Naive thymus-derived CD4-positive, alpha-beta T cell (primary cell): Measurements from ENCODE around the gene C17orf75. TPM values are rescaled to one million over a fixed set of nuclear protein-coding genes. Genes with fewer than 3 reads are reported as not detected.

ENCODE experiments used
- ATAC-seq: fragments of 150-1000 bp; cut with Tn5 transposase; 2 replicates; pipeline ENCODE4 v1.10.0; 2021; ENCODE audit warnings: mild to moderate bottlenecking, moderate library complexity
- CTCF ChIA-PET: fragments of 350-600 bp; sonication (Branson Sonifier 250); formaldehyde crosslinking; loops from one replicate; lab custom pipeline; 2021; ENCODE audit warnings: antibody characterized with exemption; lab: Charles Lee
- POLR2A ChIA-PET: fragments of 350-600 bp; sonication (Branson Sonifier 250); formaldehyde crosslinking; loops from one replicate; lab custom pipeline; 2021; ENCODE audit warnings: antibody characterized with exemption, inconsistent platforms; lab: Charles Lee
- DNase-seq, 9 donors: peaks; one replicate each; pipeline versions ENCODE4 v3.0.0 to v3.0.0-alpha.2; 2020 to 2022; ENCODE audit warnings: mixed read lengths in 1 of 9
- H3K27ac ChIP-seq: one replicate; pipeline ENCODE4 v1.7.0; 2013; ENCODE audit warnings: mild to moderate bottlenecking, low read depth, low read length, moderate library complexity
- H3K27me3 ChIP-seq, 2 donors: one replicate each; pipeline ENCODE4 v1.7.0; 2013; ENCODE audit warnings: low read length in 2 of 2, mild to moderate bottlenecking in 2 of 2, moderate library complexity in 2 of 2; ENCODE audit not compliant: control insufficient read depth in 2 of 2, insufficient read depth in 2 of 2
- H3K36me3 ChIP-seq, 3 experiments: 1 replicate in 2 of 3; 2 replicates in 1 of 3; pipeline ENCODE4 v1.7.0; 2013; ENCODE audit warnings: low read length in 3 of 3, mild to moderate bottlenecking in 3 of 3, moderate library complexity in 1 of 3; ENCODE audit not compliant: insufficient read depth in 3 of 3, control insufficient read depth in 2 of 3
- H3K4me1 ChIP-seq, 2 donors: one replicate each; pipeline ENCODE4 v1.7.0; 2013; ENCODE audit warnings: low read length in 2 of 2, mild to moderate bottlenecking in 2 of 2, moderate library complexity in 1 of 2; ENCODE audit not compliant: control insufficient read depth in 2 of 2, insufficient read depth in 2 of 2
- H3K4me3 ChIP-seq: 2 replicates; pipeline ENCODE4 v1.7.0; 2013; ENCODE audit warnings: mild to moderate bottlenecking, low read length
- H3K9me3 ChIP-seq, 3 experiments: 1 replicate in 2 of 3; 2 replicates in 1 of 3; pipeline ENCODE4 v1.7.0; 2013; ENCODE audit warnings: low read length in 3 of 3; ENCODE audit not compliant: control insufficient read depth in 2 of 3
- H3K27ac Mint-ChIP-seq, 9 donors: one replicate each; pipeline ENCODE4 v1.8.0; 2020 to 2022; ENCODE audit warnings: mixed read lengths in 9 of 9, mild to moderate bottlenecking in 8 of 9, moderate library complexity in 5 of 9, inconsistent platforms in 2 of 9
- H3K27me3 Mint-ChIP-seq, 5 donors: one replicate each; pipeline ENCODE4 v1.8.0; 2021 to 2022; ENCODE audit warnings: mixed read lengths in 5 of 5, mild to moderate bottlenecking in 1 of 5
- H3K36me3 Mint-ChIP-seq, 5 donors: one replicate each; pipeline ENCODE4 v1.8.0; 2020 to 2022; ENCODE audit warnings: mixed read lengths in 5 of 5, mild to moderate bottlenecking in 3 of 5, inconsistent platforms in 1 of 5
- H3K4me1 Mint-ChIP-seq, 7 donors: one replicate each; pipeline ENCODE4 v1.8.0; 2020 to 2022; ENCODE audit warnings: mixed read lengths in 7 of 7, mild to moderate bottlenecking in 3 of 7, inconsistent platforms in 1 of 7
- H3K4me3 Mint-ChIP-seq, 10 donors: one replicate each; pipeline ENCODE4 v1.8.0; 2020 to 2022; ENCODE audit warnings: mild to moderate bottlenecking in 10 of 10, mixed read lengths in 10 of 10, moderate library complexity in 6 of 10, inconsistent platforms in 2 of 10
- H3K9me3 Mint-ChIP-seq, 11 donors: one replicate each; pipeline ENCODE4 v1.8.0; 2020 to 2022; ENCODE audit warnings: mixed read lengths in 11 of 11, mild to moderate bottlenecking in 4 of 11, inconsistent platforms in 1 of 11, moderate library complexity in 1 of 11
- intact Hi-C, 2 donors: fragments of 100-400 bp; cut with micrococcal nuclease; formaldehyde crosslinking; loops; one replicate each; pipeline ENCODE4 v1.15.1; 2023
- polyA plus RNA-seq, 2 donors: library from polyadenylated mRNA; unstranded; fragments of 300-500 nt; fragmentation: Illumina TruSeq; gene quantifications; one replicate each; pipeline ENCODE4 v1.2.3, GENCODE V29; 2021
- total RNA-seq, 6 experiments: library from RNA in 5 of 6; stranded (reverse) in 5 of 6; gene quantifications; 1 replicate in 5 of 6; 2 replicates in 1 of 6; pipeline ENCODE4 v1.2.3 and lab custom pipeline; 2021 to 2026

Gene C17orf75
- total and polyA plus RNA-seq, 7 experiments from 2014 or later = 9.6 to 22.0 (median 14.5) TPM

DNA sequence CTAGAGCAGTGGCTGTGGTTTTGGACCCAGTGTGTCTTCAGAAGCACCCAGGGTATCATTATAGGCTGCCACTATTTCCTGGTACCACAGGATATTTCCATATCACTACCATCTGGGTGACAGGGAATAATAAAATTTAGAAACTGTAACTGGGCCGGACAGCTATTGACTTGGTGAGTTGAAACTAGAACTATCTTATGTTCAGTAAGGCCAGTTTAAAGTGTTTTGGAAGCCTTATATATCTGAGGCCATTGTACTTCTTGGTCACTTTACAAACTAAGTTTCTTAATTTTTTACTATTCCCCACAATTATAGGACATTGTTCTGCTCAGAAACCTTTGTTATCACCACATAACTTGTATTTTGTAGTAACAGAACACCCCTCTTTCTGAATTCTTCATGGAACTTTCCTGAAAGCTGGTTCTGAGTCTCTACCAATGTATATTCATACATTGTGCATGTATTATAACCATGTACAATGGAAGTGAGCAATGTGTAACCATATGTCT lies 42.0 kb upstream of the C17orf75 start:
- DNase-seq = no peak
- ATAC-seq = no peak
- no peaks in the 10 kb centered on the region for H3K4me1 ChIP-seq
- Mint-ChIP-seq H3K36me3 (peaks cover 0 to 18% (median 11%) of the 10 kb centered on the region in 5 donors), H3K27me3 (no peaks in the 10 kb centered on the region), H3K9me3 (peaks cover 0 to 5% (median 0%) of the 10 kb centered on the region in 11 donors), H3K4me3 (no peak overlapping the region), H3K4me1 (peaks cover 0 to 9% (median 5%) of the 10 kb centered on the region in 7 donors), H3K27ac (peak overlapping the region in 1 of 9 donors; percentile 36)
- H3K9me3 ChIP-seq = no peaks in the 10 kb centered on the region
- POLR2A ChIA-PET = no interaction called here
- peaks cover 0 to 16% (median 15%) of the 10 kb centered on the region in 3 experiments for H3K36me3 ChIP-seq
- H3K27me3 ChIP-seq = no peaks in the 10 kb centered on the region
- intact Hi-C loops = no loop called here
- H3K27ac ChIP-seq = no peak overlapping the region
- no peak overlapping the region for H3K4me3 ChIP-seq
- CTCF ChIA-PET = no interaction called here

GRCh38 chr17:32382526-32383223 lies 40.7 kb upstream of the C17orf75 start:
- POLR2A ChIA-PET = no interaction called here
- intact Hi-C loops = no loop called here
- Mint-ChIP-seq H3K27ac (peak overlapping the region in 5 of 9 donors; percentile 13 to 57 (median 15)), H3K27me3 (no peaks in the 10 kb centered on the region), H3K4me1 (peaks cover 0 to 9% (median 5%) of the 10 kb centered on the region in 7 donors), H3K9me3 (peaks cover 0 to 5% (median 0%) of the 10 kb centered on the region in 11 donors), H3K36me3 (peaks cover 0 to 25% (median 18%) of the 10 kb centered on the region in 5 donors), H3K4me3 (no peak overlapping the region)
- H3K36me3 ChIP-seq = peaks cover 8 to 27% (median 19%) of the 10 kb centered on the region in 3 experiments
- H3K27me3 ChIP-seq = no peaks in the 10 kb centered on the region
- H3K27ac ChIP-seq = no peak overlapping the region
- DNase-seq (no peak), ATAC-seq (no peak)
- H3K4me3 ChIP-seq = no peak overlapping the region
- no peaks in the 10 kb centered on the region for H3K4me1 ChIP-seq
- CTCF ChIA-PET = no interaction called here
- no peaks in the 10 kb centered on the region for H3K9me3 ChIP-seq

DNA sequence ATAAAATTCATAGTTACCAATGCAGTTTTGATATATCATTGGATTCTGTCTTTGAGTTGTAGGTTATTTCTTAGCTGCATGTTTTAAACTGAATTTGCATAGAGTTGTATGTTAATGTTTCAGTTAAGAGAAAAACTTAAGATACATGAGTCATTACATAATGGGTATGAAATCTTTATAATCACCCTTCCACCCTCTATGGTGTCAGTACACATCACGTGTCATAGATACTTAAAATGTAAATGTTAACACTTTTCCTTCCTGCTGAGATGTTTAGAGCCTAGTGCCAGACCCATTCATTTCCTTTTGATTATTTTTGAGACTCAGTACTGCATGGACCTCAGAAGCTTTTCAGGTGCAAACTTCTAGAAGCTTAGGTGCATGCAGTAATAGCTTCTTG lies 28.5 kb upstream of the C17orf75 start:
- H3K27ac Mint-ChIP-seq = peak overlapping the region in 4 of 9 donors; percentile 1 to 46 (median 8)
- no peaks in the 10 kb centered on the region for H3K9me3 ChIP-seq
- H3K27me3 ChIP-seq = no peaks in the 10 kb centered on the region
- no peak for DNase-seq
- H3K27me3 Mint-ChIP-seq = no peaks in the 10 kb centered on the region
- no peak overlapping the region for H3K4me3 Mint-ChIP-seq
- no peak overlapping the region for H3K4me3 ChIP-seq
- ChIA-PET POLR2A (interaction anchor here (0.6 kb wide), 1 partner anchor 1874 kb away, joined by 3 read pairs; no protein-coding TSS in a partner anchor), CTCF (no interaction called here)
- no peaks in the 10 kb centered on the region for H3K9me3 Mint-ChIP-seq
- peaks cover 4 to 41% (median 30%) of the 10 kb centered on the region in 7 donors for H3K4me1 Mint-ChIP-seq
- peaks cover 0 to 33% (median 23%) of the 10 kb centered on the region in 5 donors for H3K36me3 Mint-ChIP-seq
- intact Hi-C loops = no loop called here
- peaks cover 54 to 84% (median 68%) of the 10 kb centered on the region in 3 experiments for H3K36me3 ChIP-seq
- no peak for ATAC-seq
- H3K4me1 ChIP-seq = peaks cover 0 to 3% of the 10 kb centered on the region in 2 donors
- no peak overlapping the region for H3K27ac ChIP-seq

- Histone ChIP-seq H3K4me1 (peaks cover 8 to 16% of the 10 kb centered on the region in 2 donors), H3K9me3 (no peaks in the 10 kb centered on the region), H3K27ac (no peak overlapping the region), H3K27me3 (no peaks in the 10 kb centered on the region), H3K4me3 (no peak overlapping the region), H3K36me3 (peaks cover 27 to 81% (median 57%) of the 10 kb centered on the region in 3 experiments)
- CTCF ChIA-PET = no interaction called here
- intact Hi-C loops = no loop called here
- Mint-ChIP-seq H3K36me3 (peaks cover 3 to 40% (median 29%) of the 10 kb centered on the region in 5 donors), H3K4me1 (peaks cover 15 to 50% (median 46%) of the 10 kb centered on the region in 7 donors), H3K27me3 (no peaks in the 10 kb centered on the region), H3K4me3 (no peak overlapping the region), H3K9me3 (peaks cover 0 to 1% (median 0%) of the 10 kb centered on the region in 11 donors), H3K27ac (no peak overlapping the region)
- DNase-seq (no peak), ATAC-seq (no peak)
- POLR2A ChIA-PET = interaction anchor here (0.7 kb wide), 1 partner anchor 20 kb away, joined by 3 read pairs; no protein-coding TSS in a partner anchor
Measured at GRCh38 chr17:32361270-32361669, 19.3 kb upstream of the C17orf75 start.

- H3K36me3 ChIP-seq = peaks cover 27 to 71% (median 42%) of the 10 kb centered on the region in 3 experiments
- no peaks in the 10 kb centered on the region for H3K9me3 ChIP-seq
- DNase-seq = no peak
- peaks cover 31 to 71% (median 62%) of the 10 kb centered on the region in 7 donors for H3K4me1 Mint-ChIP-seq
- no peak overlapping the region for H3K27ac ChIP-seq
- H3K27ac Mint-ChIP-seq = peak overlapping the region in 1 of 9 donors; percentile 19
- H3K27me3 Mint-ChIP-seq = no peaks in the 10 kb centered on the region
- ChIA-PET CTCF (no interaction called here), POLR2A (no interaction called here)
- intact Hi-C loops = no loop called here
- peaks cover 0 to 1% (median 0%) of the 10 kb centered on the region in 11 donors for H3K9me3 Mint-ChIP-seq
- peaks cover 14 to 44% (median 27%) of the 10 kb centered on the region in 5 donors for H3K36me3 Mint-ChIP-seq
- H3K27me3 ChIP-seq = no peaks in the 10 kb centered on the region
- peak overlapping the region in 1 of 10 donors; percentile 29 for H3K4me3 Mint-ChIP-seq
- no peak overlapping the region for H3K4me3 ChIP-seq
- peaks cover 36 to 42% of the 10 kb centered on the region in 2 donors for H3K4me1 ChIP-seq
- no peak for ATAC-seq
Measured at GRCh38 chr17:32357615-32358014, 15.6 kb upstream of the C17orf75 start.

GRCh38 chr17:32356750-32357149 lies 14.8 kb upstream of the C17orf75 start:
- H3K9me3 Mint-ChIP-seq = peaks cover 0 to 1% (median 0%) of the 10 kb centered on the region in 11 donors
- Histone ChIP-seq H3K27me3 (no peaks in the 10 kb centered on the region), H3K9me3 (no peaks in the 10 kb centered on the region), H3K4me3 (no peak overlapping the region), H3K36me3 (peaks cover 23 to 66% (median 42%) of the 10 kb centered on the region in 3 experiments), H3K4me1 (peaks cover 39 to 42% of the 10 kb centered on the region in 2 donors), H3K27ac (no peak overlapping the region)
- peak overlapping the region in 8 of 10 donors; percentile 34 to 80 (median 64) for H3K4me3 Mint-ChIP-seq
- ChIA-PET POLR2A (no interaction called here), CTCF (no interaction called here)
- peaks cover 14 to 41% (median 29%) of the 10 kb centered on the region in 5 donors for H3K36me3 Mint-ChIP-seq
- peak overlapping the region in 1 of 9 donors; percentile 72 for H3K27ac Mint-ChIP-seq
- peaks cover 31 to 70% (median 61%) of the 10 kb centered on the region in 7 donors for H3K4me1 Mint-ChIP-seq
- DNase-seq (no peak), ATAC-seq (no peak)
- intact Hi-C loops = no loop called here
- H3K27me3 Mint-ChIP-seq = no peaks in the 10 kb centered on the region
